Stimulated activated CD4-positive, alpha-beta T cell treated with anti-CD3 and anti-CD28 coated beads, TNF-alpha, amount 100 ng/mL, for 24 hours (primary cell): ENCODE data around the gene MCTP2.
"Not testable (repeated sequence)": the region's sequence is repeated elsewhere in the genome, so short reads cannot be mapped to it uniquely, and the experiment has no call there.

Experiments
- DNase-seq, 3 experiments: peaks; one replicate each; pipeline ENCODE4 v3.0.0-alpha.2; 2020; ENCODE audit warnings: low read depth in 3 of 3

MCTP2 gene

DNA sequence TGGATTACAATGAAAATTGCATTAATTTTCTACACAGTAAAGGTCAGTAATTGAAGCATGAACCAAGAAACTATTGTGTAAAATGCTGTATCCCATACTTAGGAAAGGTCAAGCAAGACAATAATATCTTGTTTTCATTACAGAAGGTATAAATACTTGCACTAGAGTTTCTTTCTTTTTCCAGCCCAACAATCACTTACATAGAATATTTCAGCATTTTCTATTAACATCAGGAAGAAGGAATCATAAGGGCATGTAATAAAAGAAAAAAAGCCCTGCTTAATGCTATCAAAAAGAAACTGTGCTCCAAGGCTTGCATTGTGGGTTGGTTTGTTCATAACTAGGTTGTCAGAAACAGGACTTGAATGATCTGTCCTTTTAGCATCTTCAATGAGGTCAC, 215.1 kb downstream of the MCTP2 start:
- no peak for DNase-seq

DNA sequence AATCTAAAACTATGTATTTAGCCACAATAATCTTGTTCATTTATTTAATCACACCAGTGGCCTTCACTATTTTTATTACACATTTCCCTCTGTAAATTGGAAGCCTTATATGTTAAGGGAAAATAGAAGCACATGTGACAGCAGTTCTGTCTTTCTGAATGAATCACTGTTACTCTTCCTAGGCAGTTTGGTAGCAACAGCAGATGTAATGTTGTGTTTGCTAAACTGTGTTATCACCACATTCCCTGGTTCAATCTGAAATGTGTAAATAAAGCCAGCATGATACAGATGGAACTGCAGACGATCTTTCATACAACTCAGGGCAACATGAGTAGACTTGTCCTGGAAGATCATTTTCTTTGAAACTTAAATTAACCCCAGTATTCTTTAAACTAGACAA, 220.1 kb downstream of the MCTP2 start:
- no peak for DNase-seq

DNA sequence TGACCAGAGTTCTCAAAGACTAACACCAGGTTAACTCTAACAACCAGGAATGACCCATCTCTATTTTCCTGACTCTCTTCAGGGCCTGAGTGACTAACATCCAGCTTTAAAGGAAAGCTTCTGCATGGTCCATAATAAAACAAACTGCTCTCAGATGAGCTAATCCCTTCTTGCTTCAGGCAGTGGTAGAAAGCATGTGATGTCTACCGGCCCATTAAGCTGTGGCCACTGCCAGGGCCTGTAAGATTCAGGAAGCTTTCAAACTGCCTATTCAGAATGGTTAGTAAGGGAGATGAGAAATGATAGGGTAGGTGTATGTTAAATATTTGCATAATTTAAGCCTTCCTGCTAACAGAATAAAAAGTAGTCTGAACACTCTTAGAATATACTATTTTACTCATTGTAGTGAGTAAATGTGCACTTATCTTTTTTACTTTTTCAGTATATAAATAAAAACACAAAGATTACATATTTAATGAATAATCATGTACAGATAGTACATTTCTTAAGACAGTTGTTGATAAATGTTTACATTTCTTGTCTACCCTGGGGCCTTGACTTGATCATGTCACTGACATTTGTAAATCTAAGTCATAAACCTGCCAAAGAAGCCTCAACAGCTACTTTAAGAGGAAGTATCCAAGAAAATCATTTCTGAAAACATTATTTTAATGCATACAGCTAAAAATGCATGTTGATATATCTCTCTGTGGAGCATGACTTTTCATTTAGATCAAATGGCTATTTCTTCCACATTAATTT, 222.0 kb downstream of the MCTP2 start:
- no peak for DNase-seq

DNA sequence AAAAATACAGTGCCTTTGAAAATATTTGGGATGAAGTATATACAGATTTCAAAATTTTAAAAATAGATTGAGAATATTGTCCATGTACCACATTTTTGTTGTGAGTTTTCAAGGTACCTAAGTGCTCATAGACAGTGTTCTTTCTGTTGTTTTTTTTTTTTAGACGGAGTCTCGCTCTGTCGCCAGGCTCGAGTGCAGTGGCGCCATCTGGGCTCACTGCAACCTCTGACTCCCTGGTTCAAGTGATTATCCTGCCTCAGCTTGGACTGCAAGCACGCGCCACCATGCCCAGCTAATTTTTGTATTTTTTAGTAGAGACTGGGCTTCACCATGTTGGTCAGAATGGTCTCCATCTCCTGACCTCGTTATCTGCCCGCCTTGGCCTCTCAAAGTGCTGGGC, 223.9 kb downstream of the MCTP2 start:
- DNase-seq, result no peak

DNA sequence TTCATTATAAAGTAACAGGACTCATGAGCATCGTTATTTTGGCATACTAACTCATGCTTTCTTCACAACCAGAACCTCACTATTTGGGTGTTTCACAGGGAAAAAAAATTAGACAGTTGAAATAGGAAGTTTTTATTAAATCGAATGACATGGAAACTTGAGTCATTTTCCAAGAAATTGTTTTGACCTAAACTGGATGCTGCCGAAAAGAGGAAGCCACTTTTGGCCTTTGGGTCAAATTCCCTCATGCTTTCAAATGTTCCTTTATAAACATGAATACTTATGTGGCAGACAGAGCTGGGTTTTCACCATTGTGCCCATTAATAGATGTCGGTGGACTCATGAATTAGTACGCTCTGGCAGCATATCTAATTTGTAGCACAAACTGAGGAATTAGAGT, 224.9 kb downstream of the MCTP2 start:
- DNase-seq, result no peak

DNA sequence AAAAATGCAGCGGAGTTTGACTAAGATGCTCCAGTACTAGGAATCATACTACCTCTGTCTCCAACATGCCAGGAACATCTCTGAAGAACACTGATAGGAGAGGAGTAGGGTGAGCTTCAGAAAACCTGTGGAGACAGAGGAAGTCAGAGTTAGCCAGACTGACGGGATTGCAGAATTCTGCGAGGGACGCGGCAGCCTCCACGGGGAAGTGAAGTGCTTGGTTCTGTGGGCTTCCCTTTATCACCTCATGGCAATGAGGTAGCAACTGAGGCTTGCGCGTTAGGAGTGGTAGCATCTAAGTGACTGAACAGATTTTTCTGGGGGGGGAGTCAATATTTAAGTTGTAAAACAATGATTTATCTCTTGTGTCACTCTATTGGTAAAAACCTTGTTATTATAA, 226.3 kb downstream of the MCTP2 start:
- DNase-seq, result no peak

DNA sequence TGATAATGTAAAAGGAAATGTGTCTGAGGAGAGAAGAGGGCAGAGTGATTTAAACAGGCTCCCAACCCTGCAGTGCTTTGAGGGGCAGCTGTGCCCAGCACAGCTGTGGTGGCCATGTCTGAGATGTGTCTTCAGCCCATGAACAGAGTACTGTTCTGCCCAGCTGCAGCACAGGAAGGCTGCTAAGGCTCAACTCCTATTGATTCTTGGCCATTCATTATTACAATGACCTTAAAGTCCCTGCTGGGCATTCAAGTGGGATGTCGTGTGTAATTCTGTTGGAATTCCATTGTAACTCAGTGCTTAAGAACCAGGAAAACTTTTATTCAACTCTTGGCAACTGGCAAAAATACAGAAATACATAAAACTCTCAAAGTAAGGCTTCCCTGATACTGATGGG, 229.3 kb downstream of the MCTP2 start:
- no peak for DNase-seq

DNA sequence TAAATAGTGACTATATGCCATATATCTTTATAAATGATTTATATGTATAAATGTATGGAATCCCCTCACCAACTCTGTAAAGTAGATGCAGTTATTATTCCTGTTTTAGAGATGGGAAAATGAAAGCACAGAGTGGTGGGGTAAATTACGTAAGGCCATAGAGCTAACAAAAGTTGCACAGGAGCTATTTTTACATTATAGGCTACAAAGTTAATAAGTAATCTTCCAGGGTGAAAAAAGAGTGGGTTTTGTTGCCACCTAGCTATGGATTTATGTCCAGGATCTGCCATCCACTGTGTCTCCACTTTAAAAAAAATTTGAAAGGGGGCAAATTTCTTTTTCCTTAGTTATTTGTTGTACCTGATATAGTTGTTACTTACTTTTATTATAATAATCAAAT, 235.7 kb downstream of the MCTP2 start:
- no peak for DNase-seq

DNA sequence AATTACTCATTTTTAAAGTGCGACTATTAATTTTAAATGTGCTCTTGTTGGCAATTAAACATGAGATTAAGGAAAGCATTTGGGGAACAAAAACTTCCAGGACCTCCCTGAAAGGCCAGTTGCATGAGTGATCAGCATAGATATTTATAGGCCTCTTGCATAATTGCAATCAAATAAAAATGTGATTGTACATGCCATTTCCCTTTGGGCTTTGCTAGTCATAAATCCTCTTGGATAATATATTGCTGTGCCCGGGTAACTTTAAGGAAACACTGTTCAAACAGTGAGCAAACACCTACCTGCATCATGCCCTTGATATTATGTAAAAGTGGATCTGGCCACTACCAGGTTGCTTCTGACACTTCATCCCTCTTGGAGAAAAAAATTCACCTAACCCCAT, 239.1 kb downstream of the MCTP2 start:
- DNase-seq, result no peak

DNA sequence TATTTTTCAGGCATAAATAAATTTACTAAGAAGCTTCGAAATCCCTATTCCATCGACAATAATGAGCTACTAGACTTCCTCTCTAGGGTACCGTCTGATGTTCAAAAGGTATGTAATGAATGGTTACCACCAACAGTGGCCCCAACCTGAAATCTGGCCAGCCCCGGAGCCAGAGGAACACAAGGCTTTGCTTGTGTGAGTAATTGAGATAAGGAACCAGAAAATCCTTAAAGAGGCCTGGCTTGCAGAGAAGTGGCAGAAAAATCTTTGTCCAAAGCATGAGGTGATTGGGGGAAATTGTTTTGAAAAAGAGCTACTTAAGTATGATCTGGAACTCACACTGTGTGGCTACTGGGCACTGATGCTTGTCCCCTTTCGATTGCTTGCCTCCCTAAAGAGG, 245.3 kb downstream of the MCTP2 start:
- DNase-seq, result no peak

DNA sequence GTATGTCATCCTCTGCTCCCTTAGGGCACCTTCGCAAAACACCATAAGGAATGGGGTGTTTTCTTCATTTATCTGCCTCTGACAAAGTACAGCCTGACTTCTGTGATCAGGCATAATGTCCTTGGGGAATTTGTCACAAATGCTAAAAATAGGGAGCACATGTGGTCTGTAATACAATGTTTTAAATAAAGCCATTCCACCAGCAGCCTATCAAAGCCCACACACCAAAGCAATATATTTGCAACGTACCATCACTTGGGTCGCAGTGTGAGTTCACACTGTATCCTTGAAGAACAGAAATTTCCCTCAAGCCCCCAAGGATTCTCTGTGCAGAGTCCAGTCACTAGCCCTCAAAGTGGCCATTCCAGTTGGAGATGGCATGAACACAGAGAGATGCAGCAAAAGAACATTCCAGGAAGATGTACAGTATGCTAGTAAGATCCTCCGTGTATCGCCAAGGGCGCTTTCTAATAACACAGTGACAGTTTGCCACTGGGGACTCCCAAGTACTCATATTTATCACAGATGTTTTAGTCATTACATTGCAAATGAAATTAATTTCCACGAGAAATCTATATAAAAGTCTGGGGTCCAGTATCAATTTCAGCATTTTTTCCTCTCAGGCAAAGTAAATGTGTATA, 246.7 kb downstream of the MCTP2 start:
- no peak for DNase-seq

DNA sequence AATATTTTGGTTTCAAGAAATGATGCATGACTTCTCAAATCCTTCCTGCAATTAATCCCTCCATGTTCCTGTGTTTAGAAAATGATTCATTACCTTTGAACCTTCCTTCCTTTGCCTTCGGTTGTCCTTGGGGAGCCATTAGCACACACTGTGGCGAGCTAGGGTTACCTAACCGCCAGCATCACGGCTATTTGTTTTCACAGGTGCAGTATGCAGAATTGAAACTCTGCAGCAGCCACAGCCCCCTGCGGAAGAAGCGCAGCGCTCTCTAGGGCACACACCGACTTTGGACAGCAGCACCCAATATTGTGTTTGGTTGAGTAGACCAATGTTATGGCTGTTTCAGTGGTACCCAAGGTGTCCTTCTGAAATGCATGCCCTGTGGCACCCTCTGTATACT, 247.4 kb downstream of the MCTP2 start:
- DNase-seq, result no peak

DNA sequence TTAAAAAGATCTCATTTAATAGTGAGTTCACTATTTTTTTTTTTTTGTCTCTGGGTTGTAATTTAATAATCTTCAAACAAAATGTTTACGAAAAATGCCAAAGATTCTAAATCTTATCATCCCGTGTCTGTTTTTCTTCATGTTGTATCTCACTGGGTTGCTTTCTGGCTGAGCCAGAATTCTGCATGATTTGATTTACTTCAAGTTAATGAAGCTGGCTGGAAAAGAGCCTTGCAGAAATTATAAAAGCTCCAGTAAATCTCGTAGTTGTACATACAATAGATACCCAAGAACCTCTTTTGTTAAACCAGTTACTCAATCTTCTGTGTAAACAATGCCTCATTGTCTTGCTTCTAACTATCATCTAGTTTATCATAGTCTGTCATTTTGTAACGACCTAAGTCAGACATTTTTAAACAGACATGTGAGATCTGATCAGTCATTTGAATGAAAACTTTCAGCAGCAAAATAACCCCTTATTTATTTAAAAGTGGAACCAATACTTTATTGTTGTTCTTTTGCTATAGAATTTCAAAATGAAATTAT, 249.0 kb downstream of the MCTP2 start:
- no peak for DNase-seq

DNA sequence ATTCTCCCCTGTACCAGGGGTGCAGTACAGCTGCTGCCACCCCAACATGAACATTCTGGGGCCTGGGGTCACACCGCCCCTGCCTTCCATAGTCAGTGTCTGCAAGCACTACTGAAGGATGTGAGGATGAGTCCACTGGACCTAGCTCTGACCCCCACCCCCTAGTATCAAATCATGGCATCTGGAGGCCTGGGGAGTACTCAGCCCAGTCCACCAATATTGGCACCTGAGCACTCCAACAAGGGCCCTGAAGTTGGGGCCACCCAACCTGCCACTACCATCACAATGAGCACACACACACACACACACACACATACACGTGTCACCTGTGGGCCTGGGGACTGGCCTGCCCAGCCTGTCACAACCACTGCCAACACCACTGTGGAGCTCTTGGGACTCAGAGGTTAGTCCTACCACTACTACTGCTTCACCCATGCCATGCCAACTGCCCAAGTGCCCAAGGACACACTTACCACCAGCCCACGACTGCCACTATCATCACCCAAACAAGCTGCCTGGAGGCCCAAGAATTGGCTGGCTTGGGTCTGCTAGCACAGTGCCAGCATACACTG, 253.9 kb downstream of the MCTP2 start:
- no peak for DNase-seq

DNA sequence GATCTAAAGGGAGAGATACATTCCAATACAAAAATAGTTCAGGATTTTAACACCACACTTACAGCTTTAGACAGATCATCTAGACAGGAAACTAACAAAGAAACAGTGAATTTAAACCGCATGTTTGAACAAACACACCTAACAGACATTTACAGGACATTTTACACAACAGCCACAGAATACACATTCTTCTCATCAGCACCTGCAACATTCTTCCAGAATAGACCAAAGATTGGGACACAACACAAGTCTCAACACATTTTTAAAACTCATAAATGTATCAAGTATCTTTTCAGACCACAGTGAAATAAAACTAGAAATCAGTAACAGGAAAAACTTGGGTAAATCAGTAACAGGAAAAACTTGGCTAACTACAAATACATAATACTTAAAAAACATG, 256.3 kb downstream of the MCTP2 start:
- DNase-seq, result no peak

DNA sequence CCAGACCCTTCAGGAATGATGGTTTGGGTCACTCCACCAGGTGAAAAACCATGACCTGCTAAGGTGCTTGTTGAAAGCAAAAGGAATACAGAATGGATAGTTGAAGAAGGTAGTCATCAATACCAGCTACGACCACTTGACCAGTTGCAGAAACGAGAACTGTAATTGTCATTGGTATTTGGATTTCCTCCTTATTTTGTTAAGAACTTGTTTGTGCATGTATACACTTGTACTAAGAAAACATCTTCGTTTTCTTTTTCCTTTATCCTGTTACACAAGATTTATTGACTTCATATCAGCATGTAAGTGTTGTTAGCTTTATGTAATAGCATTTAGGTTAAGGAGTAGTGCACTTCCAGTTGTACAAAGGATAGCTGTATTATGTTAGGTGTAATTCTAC, 261.8 kb downstream of the MCTP2 start:
- no peak for DNase-seq

DNA sequence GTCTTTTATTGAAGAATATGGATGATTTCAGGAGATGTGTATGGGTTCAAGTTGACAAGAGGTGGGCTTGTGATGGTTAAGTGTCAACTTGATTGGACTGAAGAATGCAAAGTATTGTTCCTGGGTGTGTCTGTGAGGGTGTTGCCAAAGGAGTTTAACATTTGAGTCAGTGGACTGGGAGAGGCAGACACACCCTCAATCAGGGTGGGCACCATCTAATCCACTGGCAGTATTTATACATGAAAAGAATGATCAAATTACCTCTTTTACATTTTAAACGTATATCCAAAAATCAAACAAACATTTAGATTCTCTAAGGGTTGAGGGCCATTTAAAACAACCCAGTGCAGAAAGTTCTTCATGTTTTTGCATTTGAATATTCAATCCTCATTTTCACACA, 262.2 kb downstream of the MCTP2 start:
- not testable (repeated sequence) for DNase-seq

DNA sequence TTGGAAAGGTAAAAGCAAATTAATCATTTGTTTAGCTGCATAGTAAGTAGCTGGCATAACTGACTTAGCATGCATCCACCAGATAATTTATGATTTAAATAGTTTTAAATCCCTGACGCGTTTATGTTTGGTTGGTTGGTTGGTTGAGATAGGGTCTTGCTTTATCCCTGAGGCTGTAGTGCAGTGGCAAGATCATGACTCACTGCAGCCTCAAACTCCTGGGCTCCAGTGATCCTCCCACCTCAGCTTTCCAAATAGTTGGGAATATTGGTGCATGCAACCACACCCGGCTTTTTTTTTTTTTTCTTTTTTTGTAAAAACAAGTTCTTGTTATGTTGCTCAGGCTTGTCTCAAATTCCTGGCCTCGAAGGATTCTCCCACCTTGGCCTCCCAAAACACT, 263.4 kb downstream of the MCTP2 start:
- no peak for DNase-seq

DNA sequence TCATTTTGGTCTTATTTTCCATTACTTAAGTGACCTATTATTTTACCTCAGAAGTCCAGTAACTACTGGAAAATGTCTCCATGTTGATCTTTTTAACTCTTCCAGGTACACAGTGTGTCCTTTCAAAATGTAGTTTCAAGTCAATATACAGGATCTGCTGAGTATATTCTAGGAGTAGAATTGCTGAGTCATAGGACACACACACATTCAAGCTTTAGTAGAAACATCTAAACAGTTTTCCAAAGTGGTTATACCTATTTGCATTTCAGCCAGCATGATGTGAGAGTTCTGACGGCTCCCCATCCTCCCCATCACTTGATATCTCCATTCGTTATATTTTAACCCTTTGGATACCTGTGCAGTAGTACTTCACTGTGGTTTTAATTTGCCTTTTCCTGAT, 271.9 kb downstream of the MCTP2 start:
- DNase-seq, result no peak

DNA sequence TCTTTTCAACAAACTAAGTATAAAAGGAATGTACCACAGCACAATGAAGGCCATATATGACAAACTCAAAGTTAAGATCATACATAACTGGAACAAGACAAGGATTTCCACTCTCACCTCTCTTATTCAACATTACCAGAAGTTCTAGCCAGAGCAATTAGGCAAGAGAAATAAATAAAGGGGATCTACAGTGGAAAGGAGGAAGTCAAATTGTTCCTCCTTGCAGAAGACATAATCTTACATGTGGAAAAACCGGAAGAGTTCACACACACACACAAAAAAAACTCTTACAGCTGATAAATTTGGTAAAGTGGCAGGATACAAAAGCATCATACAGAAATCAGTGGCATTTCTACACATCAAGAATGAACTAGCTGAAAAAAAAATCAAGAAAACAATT, 277.9 kb downstream of the MCTP2 start:
- DNase-seq, result no peak

DNA sequence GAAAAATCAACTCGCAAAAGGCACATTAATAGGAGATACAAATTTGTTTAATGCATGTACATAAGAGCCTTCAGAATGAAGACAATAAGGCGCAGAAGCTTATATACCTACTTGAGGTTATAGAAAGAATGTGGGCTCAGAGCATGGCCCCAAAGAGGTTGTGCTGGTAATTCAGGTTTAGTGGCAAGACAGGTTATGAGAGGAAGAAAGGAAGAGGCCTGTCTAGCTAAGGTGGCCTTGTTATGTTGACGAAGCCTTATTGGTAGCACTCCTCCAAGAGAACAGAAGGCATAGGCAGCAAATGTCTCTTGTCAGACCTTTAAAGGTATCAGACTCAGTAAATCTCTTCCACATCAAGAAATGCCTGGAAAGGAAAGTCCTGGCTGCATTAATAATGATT, 290.8 kb downstream of the MCTP2 start:
- DNase-seq, result no peak

DNA sequence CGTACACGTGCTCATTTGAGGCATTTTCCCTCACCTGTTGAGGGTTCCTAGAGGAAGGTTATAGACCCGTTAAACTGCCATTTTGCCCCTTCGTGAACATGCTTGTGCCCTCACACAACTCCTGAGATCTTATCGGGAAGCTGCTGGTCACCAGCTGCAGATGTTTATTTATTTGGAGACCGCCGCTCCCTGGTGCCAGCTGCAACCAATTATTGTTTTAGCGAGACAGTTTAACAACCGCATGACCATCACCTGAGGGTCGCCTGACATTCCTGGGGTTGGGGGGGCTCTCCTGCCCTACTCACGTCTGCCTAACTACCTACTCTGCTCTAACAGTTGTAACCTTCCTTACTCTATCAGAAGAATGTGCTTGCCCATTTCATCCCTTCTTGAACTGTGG, 292.5 kb downstream of the MCTP2 start:
- no peak for DNase-seq

DNA sequence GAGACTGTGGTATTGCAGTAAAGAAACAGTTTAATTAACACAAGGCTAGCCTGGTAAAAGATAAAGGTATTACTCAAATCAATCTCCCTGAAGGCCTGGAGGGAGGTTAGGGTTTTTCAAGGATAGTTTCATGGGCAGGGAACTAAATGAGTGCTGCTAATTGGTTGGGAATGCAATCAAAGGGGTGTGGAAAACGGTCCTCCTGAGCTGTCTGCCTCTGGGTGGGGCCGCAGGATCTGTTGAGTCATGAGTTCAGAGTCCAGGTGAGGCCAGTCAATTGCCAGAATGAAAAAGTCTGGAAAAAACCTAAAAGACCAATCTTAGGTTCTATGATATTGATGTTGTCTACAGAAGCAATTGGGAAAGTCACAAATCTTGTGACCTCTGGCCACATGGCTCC, 293.2 kb downstream of the MCTP2 start:
- no peak for DNase-seq
